Activated T-helper 2 cell treated with anti-CD3 and anti-CD28 coated beads, Interferon-gamma antibody, Interleukin-2, Interleukin-4, amounts not matched to agents 10 μg/mL and 5 μg/mL and 100 μg/mL, durations not matched to agents 14 hours and 24 hours and 36 hours (primary cell): ENCODE results near the gene RECQL5. TPM values are rescaled to one million over a fixed set of nuclear protein-coding genes. Genes with fewer than 3 reads are reported as not detected.

ENCODE experiments used
- DNase-seq: peaks from one replicate; pipeline ENCODE4 v3.0.0; 2021; ENCODE audit warnings: low spot score
- H3K27ac Mint-ChIP-seq: one replicate; pipeline ENCODE4 v1.8.0; 2021; ENCODE audit warnings: mixed read lengths
- H3K27me3 Mint-ChIP-seq: one replicate; pipeline ENCODE4 v1.8.0; 2021; ENCODE audit warnings: low read depth, mixed read lengths
- H3K36me3 Mint-ChIP-seq: one replicate; pipeline ENCODE4 v1.8.0; 2021; ENCODE audit warnings: low read depth, mixed read lengths
- H3K4me1 Mint-ChIP-seq: one replicate; pipeline ENCODE4 v1.8.0; 2021; ENCODE audit warnings: low read depth, mixed read lengths
- H3K4me3 Mint-ChIP-seq: one replicate; pipeline ENCODE4 v1.8.0; 2021; ENCODE audit warnings: low read depth, mild to moderate bottlenecking, moderate library complexity, mixed read lengths
- H3K9me3 Mint-ChIP-seq: one replicate; pipeline ENCODE4 v1.8.0; 2021; ENCODE audit warnings: mixed read lengths
- intact Hi-C: fragments of 100-400 bp; cut with micrococcal nuclease; formaldehyde crosslinking; loops from one replicate; pipeline ENCODE4 v1.15.1; 2023
- total RNA-seq: library from RNA; stranded (reverse); gene quantifications from 2 replicates; pipeline ENCODE4 v1.2.3, GENCODE V29; 2022

The RECQL5 gene
- total RNA-seq, 1 donor from 2014 or later: 33.3 TPM

DNA sequence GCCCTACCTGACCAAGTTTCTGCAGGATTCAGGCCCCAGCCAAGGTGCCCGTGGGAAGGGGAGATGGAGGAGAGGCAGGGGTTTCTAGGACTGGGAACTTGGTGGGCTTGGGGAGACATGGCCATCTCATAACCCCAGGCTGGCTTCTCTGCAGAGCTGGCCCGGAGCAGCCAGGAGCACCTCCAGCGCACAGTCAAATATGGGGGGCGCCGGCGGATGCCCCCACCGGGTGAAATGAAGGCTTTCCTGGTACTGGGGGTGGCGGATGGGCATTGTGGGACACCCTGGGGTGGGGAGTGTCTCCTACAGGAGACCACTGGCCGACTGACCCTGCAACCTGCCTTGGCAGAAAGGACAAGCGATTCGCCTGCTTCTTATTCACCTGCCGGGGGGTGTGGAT lies 42.9 kb downstream of the RECQL5 start:
- H3K4me1 Mint-ChIP-seq: no peaks in the 10 kb centered on the region
- no peaks in the 10 kb centered on the region for H3K9me3 Mint-ChIP-seq
- H3K27ac Mint-ChIP-seq: no peak overlapping the region
- no peak overlapping the region for H3K4me3 Mint-ChIP-seq
- H3K27me3 Mint-ChIP-seq: no peaks in the 10 kb centered on the region
- DNase-seq: no peak
- H3K36me3 Mint-ChIP-seq: no peaks in the 10 kb centered on the region
- intact Hi-C loops: no loop called here

DNA sequence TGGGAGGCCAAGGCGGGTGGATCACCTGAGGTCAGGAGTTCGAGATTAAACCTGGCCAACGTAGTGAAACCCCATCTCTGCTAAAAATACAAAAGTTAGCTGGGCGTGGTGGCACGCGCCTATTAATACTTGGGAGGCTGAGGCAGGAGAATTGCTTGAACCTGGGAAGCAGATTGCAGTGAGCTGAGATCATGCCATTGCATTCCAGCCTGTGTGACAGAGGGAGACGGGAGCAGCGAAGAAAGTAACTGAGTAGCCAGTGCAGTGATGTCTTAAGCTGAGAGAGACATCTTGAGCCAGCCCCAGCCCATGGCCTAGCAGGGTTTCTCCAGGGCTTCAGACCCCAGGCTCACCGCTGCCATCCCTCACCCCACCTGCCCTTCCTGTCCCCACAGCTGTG lies 43.6 kb downstream of the RECQL5 start:
- no peaks in the 10 kb centered on the region for H3K36me3 Mint-ChIP-seq
- H3K27ac Mint-ChIP-seq: no peak overlapping the region
- no peak for DNase-seq
- no peak overlapping the region for H3K4me3 Mint-ChIP-seq
- H3K27me3 Mint-ChIP-seq: no peaks in the 10 kb centered on the region
- no peaks in the 10 kb centered on the region for H3K9me3 Mint-ChIP-seq
- H3K4me1 Mint-ChIP-seq: no peaks in the 10 kb centered on the region
- intact Hi-C loops: no loop called here

DNA sequence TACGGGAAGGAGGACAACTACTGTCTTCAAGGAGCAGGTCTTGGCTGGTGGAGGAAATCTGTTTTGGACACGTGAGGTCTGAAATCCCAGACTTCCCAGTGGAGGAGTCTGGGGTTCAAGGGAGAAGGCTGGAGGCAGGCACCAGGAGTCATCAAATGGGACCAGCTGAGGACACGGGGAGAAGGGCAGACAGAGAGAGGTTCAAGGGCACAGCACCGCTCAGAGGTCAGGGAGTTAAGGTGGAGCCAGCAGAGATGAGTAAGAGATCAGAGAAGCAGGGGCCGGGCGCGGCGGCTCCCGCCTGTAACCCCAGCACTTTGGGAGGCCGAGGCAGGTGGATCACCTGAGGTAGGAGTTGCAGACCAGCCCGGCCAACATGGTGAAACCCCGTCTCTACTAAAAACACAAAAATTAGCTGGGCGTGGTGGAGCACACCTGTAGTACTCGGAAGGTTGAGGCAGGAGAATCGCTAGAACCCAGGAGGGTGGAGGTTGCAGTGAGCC lies 44.1 kb downstream of the RECQL5 start:
- Mint-ChIP-seq H3K4me3 (no peak overlapping the region), H3K9me3 (no peaks in the 10 kb centered on the region), H3K36me3 (no peaks in the 10 kb centered on the region), H3K27ac (no peak overlapping the region), H3K27me3 (no peaks in the 10 kb centered on the region), H3K4me1 (no peaks in the 10 kb centered on the region)
- intact Hi-C loops: no loop called here
- DNase-seq: no peak

DNA sequence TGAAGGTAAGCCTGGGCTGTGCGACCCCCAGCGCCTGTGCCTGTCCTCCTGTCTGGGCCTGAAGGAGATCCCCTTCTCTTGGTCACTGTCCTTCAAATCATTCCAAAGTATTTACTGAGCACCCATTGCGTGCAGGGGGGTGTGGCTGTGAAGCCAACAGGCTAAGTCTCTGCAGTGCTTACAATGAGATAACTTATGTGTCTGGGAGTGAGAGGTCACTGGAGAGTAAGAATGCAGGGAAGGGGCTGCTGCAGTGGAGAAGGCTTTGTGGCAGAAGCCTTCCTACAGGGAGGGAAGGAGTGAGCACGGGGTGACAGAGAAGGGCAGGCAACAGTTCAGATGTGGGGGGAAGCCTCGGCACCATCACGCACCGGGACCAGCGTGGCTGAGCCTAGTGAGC lies 44.9 kb downstream of the RECQL5 start:
- Mint-ChIP-seq H3K36me3 (no peaks in the 10 kb centered on the region), H3K9me3 (no peaks in the 10 kb centered on the region), H3K4me3 (no peak overlapping the region), H3K27me3 (no peaks in the 10 kb centered on the region), H3K27ac (no peak overlapping the region), H3K4me1 (no peaks in the 10 kb centered on the region)
- intact Hi-C loops: no loop called here
- DNase-seq: no peak

DNA sequence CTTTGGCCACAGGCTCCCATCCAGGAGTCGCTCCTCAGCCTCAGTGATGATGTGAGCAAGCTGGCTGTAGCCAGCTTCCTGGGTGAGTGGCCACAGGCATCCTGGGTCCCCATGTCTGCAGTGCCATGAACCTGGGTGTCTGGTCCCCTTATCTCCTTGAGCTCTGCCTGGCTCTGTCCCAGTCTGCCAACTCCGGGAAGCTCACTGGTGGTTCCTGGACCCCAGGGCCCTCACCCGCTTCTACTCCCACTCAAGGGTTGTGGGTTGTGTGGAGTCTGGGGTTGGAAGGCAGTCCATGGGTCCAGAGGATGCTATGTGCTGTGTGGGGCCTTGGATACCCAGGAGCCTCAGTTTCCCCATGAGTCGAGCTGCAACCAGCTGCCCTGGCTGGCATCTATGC lies 45.5 kb downstream of the RECQL5 start:
- Mint-ChIP-seq H3K27ac (no peak overlapping the region), H3K9me3 (no peaks in the 10 kb centered on the region)
- intact Hi-C loops: no loop called here

DNA sequence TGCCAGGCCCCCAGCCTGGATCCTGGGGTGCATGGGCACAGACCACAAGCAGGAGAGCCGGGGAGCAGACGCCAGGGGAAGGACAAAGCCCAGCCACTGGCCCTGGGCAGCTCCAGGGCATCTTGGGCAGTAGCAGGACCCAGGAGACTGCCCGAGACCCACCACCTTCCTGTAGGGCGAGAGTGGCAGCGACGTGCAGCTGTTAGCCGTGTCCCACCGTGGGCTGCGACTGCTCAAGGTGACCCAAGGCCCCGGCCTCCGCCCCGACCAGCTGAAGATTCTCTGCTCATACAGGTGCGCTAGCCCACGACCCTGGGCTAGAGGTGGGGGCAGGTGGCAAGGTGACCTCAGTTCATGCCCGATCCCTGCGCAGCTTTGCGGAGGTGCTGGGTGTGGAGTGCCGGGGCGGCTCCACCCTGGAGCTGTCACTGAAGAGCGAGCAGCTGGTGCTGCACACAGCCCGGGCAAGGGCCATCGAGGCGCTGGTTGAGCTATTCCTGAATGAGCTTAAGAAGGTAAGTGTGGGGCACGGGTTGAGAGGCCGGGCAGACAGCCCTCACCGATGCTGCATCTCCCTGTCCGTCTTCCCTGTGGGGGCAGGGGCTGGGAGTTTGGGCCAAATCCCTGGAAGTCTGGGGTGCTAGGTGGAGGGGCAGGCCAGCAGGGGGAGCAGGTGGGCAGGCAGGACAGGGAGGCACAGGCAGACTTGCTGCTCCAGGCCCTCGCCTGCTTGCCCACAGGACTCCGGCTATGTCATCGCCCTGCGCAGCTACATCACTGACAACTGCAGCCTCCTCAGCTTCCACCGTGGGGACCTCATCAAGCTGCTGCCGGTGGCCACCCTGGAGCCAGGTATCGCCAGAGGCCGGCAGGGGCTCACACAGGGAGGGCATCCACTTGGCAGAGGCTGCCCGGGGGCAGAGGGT lies 47.2 kb downstream of the RECQL5 start:
- no peaks in the 10 kb centered on the region for H3K27me3 Mint-ChIP-seq
- intact Hi-C loops: no loop called here
- H3K9me3 Mint-ChIP-seq: no peaks in the 10 kb centered on the region
- no peaks in the 10 kb centered on the region for H3K4me1 Mint-ChIP-seq
- no peak overlapping the region for H3K27ac Mint-ChIP-seq
- no peaks in the 10 kb centered on the region for H3K36me3 Mint-ChIP-seq
- H3K4me3 Mint-ChIP-seq: no peak overlapping the region
- no peak for DNase-seq

More for the DNA sequence above, 45.5 kb downstream of the RECQL5 start:
- Mint-ChIP-seq H3K27me3 (no peaks in the 10 kb centered on the region), H3K36me3 (no peaks in the 10 kb centered on the region), H3K4me3 (no peak overlapping the region), H3K4me1 (no peaks in the 10 kb centered on the region)
- DNase-seq: no peak

DNA sequence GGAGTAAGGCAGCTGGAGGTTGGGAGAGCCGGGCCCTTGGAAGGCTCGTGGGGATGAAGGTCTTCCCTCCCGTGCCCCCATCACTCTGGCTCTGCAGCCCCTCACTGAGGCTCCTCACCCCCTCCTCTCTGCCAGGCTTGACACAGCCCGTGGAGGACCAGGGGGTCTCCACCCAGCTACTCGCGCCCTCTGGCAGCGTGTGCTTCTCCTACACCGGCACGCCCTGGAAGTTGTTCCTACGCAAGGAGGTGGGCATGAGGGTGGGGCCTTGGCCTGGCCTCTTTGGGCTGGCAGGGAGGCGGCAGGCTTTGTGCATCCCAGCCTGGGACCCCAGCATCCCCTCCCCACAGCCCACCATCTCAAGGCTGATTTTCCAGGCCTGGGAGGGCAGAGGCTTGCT lies 49.3 kb downstream of the RECQL5 start:
- Mint-ChIP-seq H3K27ac (no peak overlapping the region), H3K27me3 (no peaks in the 10 kb centered on the region), H3K9me3 (no peaks in the 10 kb centered on the region), H3K4me1 (no peaks in the 10 kb centered on the region), H3K36me3 (no peaks in the 10 kb centered on the region), H3K4me3 (no peak overlapping the region)
- intact Hi-C loops: no loop called here
- no peak for DNase-seq

DNA sequence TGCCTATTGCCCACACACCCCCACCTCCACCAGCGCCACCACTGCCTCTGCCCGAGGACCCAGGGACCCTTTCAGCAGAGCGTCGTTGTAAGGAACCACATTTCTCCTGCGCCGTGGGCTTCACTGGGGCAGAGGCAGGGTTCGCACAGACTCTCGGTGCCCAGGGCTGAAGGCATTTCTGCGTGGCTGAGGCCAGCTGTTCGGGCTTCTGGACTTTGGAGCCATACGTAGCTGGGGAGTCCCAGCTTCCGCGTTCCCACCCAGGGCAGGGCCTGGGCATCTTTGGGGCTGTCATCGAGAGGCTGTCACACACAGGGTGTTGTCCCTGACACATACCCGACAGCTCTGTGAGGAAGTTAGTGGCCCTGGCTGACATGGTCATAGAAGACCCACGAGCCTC lies 49.7 kb downstream of the RECQL5 start:
- no peaks in the 10 kb centered on the region for H3K4me1 Mint-ChIP-seq
- no peak overlapping the region for H3K27ac Mint-ChIP-seq
- no peaks in the 10 kb centered on the region for H3K27me3 Mint-ChIP-seq
- H3K36me3 Mint-ChIP-seq: no peaks in the 10 kb centered on the region
- DNase-seq: no peak
- H3K9me3 Mint-ChIP-seq: no peaks in the 10 kb centered on the region
- intact Hi-C loops: no loop called here
- H3K4me3 Mint-ChIP-seq: no peak overlapping the region

DNA sequence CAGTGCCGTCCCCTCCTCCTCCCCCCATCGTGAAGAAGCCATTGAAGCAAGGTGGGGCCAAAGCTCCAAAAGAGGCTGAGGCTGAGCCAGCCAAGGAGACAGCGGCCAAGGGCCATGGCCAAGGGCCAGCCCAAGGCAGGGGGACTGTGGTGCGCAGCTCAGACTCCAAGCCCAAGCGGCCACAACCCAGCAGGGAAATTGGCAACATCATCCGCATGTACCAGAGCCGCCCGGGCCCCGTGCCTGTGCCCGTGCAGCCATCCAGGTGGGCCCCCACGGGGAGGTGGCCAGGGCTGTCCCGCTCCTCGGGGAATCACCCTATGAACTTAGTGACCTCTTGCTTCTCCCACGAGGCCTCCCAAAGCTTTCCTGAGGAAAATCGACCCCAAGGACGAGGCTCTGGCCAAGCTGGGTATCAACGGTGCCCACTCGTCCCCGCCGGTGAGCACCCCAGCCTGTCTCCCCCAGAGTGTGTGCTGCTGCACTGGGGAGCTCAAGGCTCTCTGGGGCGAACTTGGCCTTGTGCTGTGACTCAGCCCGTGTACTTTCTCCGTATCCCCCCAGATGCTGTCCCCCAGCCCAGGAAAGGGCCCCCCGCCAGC lies 50.3 kb downstream of the RECQL5 start:
- H3K36me3 Mint-ChIP-seq: no peaks in the 10 kb centered on the region
- no peak for DNase-seq
- H3K4me3 Mint-ChIP-seq: no peak overlapping the region
- intact Hi-C loops: no loop called here
- H3K27me3 Mint-ChIP-seq: no peaks in the 10 kb centered on the region
- no peaks in the 10 kb centered on the region for H3K4me1 Mint-ChIP-seq
- no peak overlapping the region for H3K27ac Mint-ChIP-seq
- no peaks in the 10 kb centered on the region for H3K9me3 Mint-ChIP-seq

DNA sequence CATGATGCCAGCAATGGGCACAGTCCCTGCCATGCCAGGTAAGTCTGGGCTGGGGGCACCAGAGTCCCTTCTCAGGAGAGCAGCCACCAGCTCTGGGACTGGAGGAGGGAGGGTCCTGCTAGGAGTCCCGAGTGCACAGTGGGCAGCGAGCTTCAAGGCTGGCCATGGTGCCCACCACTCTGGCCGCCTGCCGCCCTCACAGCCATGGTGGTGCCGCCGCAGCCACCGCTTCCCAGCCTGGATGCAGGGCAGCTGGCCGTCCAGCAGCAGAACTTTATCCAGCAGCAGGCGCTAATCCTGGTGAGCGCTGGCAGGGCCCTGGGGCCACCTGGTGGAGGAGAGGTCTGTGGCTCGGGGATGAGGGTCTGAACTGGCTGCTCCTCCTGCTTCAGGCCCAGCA lies 51.7 kb downstream of the RECQL5 start:
- no peak overlapping the region for H3K4me3 Mint-ChIP-seq
- H3K4me1 Mint-ChIP-seq: no peaks in the 10 kb centered on the region
- H3K27me3 Mint-ChIP-seq: no peaks in the 10 kb centered on the region
- no peaks in the 10 kb centered on the region for H3K9me3 Mint-ChIP-seq
- no peaks in the 10 kb centered on the region for H3K36me3 Mint-ChIP-seq
- intact Hi-C loops: no loop called here
- DNase-seq: no peak
- no peak overlapping the region for H3K27ac Mint-ChIP-seq

DNA sequence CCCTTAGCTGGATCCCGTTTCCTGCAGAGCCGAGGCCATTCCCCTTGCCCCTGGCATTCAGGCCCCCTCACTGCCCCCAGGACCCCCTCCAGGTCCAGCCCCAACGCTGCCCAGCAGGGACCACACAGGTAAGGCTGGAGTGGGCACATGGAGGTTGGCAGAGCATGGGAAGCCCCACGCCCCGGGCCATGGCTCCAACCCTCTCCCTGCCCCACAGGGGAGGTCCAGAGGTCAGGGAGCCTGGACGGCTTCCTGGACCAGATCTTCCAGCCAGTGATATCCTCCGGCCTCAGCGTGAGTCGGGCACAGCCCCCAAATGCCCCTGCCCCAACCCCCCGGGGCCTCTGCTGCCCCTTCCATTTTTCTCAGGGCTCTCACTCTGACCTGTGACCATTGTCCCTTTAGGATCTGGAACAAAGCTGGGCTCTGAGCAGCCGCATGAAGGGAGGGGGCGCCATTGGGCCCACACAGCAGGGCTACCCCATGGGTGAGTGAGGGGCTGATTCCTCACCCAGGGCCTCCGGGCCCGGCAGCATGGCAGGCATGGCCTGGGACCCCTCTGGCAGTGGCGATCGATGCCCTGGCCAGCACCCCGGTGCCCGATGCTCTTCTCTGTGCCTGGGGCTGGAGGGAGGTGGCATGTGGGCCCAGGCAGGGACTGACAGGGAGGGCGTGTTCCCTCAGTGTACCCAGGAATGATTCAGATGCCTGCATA lies 52.2 kb downstream of the RECQL5 start:
- Mint-ChIP-seq H3K27ac (no peak overlapping the region), H3K4me1 (no peaks in the 10 kb centered on the region), H3K4me3 (no peak overlapping the region), H3K36me3 (no peaks in the 10 kb centered on the region), H3K27me3 (no peaks in the 10 kb centered on the region), H3K9me3 (no peaks in the 10 kb centered on the region)
- DNase-seq: no peak
- intact Hi-C loops: no loop called here

DNA sequence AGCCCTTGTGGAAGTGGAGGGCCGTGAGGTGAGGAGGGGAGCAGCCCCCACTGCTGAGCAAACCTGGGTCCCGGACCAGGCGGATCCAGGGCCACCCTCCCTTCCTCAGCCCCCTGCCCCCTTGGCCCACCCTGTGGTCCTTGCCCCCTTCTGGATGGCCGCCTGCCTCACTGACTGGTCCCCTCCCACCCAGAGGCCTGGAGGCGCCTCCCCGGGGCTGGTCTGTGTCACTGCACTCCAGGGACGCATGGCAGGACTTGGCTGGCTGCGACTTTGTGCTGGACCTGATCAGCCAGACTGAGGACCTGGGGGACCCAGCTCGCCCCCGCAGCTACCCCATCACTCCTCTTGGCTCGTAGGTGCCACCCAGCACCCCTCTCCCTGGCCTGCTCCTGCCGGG lies 52.9 kb downstream of the RECQL5 start:
- H3K36me3 Mint-ChIP-seq: no peaks in the 10 kb centered on the region

More for the DNA sequence above, 52.9 kb downstream of the RECQL5 start:
- no peak overlapping the region for H3K4me3 Mint-ChIP-seq
- no peaks in the 10 kb centered on the region for H3K27me3 Mint-ChIP-seq
- H3K4me1 Mint-ChIP-seq: no peaks in the 10 kb centered on the region
- DNase-seq: no peak
- no peaks in the 10 kb centered on the region for H3K9me3 Mint-ChIP-seq
- intact Hi-C loops: no loop called here
- no peak overlapping the region for H3K27ac Mint-ChIP-seq
